ENCODE results near the gene NACC1. TPM values are rescaled to one million over a fixed set of nuclear protein-coding genes. Genes with fewer than 3 reads are reported as not detected.

Gene NACC1
- total and polyA plus RNA-seq, 2 of the 8 experiments (the other 6 are each of a cell fraction or from before 2014, with no cell fraction given) = 234 to 301 TPM

- TF ChIP-seq TCF12 (IDR thresholded peaks at IDR 0.05; ENCODE audit: low read depth, low read length) (no peak), E2F6 (IDR thresholded peaks at IDR 0.05) (no peak), RAD21 (IDR thresholded peaks at IDR 0.05 in 1 of 2, conservative IDR thresholded peaks at IDR 0.05 in 1 of 2; ENCODE audit: low read depth in 2 of 2, low read length in 2 of 2) (no peak), YY1 (IDR thresholded peaks at IDR 0.05; ENCODE audit: low read depth, low read length) (no peak), SIX5 (IDR thresholded peaks at IDR 0.05; ENCODE audit: low read depth, low read length) (no peak)
These were observed 5.5 kb upstream of the NACC1 start (continued) for GRCh38 chr19:13112555-13112954.

Measured in H1 (cell line).